Psoas muscle (tissue), 8 donors: ENCODE data around the gene NEIL1. TPM values are rescaled to one million over a fixed set of nuclear protein-coding genes. Genes with fewer than 3 reads are reported as not detected.

Experiments used
- ATAC-seq, 4 donors: fragments of 200-7000 bp; cut with Tn5 transposase; one replicate each; pipeline ENCODE4 v1.9.1; 2020; ENCODE audit warnings: moderate library complexity in 3 of 4, mild to moderate bottlenecking in 2 of 4
- DNase-seq, 2 donors: peaks; one replicate each; pipeline ENCODE4 v3.0.0-alpha.2; 2020
- H3K27ac ChIP-seq: fragments of 200-600 bp; one replicate; pipeline ENCODE4 v1.8.0; 2022
- H3K27me3 ChIP-seq, 3 donors: fragments of 200-600 bp in 1 of 3; one replicate each; pipeline versions ENCODE4 v1.6.1 to v1.8.0; 2013 to 2022; ENCODE audit warnings: low read length in 2 of 3, mild to moderate bottlenecking in 2 of 3, moderate library complexity in 1 of 3; ENCODE audit not compliant: insufficient read depth in 3 of 3
- H3K36me3 ChIP-seq, 2 donors: fragments of 200-600 bp in 1 of 2; one replicate each; pipeline versions ENCODE4 v1.6.1 to v1.8.0; 2013 to 2022; ENCODE audit warnings: low read depth in 1 of 2, mild to moderate bottlenecking in 1 of 2, moderate library complexity in 1 of 2; ENCODE audit not compliant: insufficient read depth in 1 of 2
- H3K4me1 ChIP-seq: fragments of 200-600 bp; one replicate; pipeline ENCODE4 v1.8.0; 2022
- H3K4me3 ChIP-seq: fragments of 200-600 bp; one replicate; pipeline ENCODE4 v1.8.0; 2022; ENCODE audit warnings: mild to moderate bottlenecking
- H3K9me3 ChIP-seq: fragments of 200-600 bp; one replicate; pipeline ENCODE4 v1.8.0; 2022
- WGBS, 3 donors: extraction: QIAGEN DNeasy Blood & Tissue Kit; methylation state at CpG; one replicate each; pipeline versions ENCODE4 v1.1.6 to v1.1.7; 2013; 5-methylcytosine and 5-hydroxymethylcytosine counted together
- intact Hi-C, 2 donors: fragments of 100-400 bp; cut with DNase I; formaldehyde crosslinking; loops; one replicate each; pipeline versions ENCODE4 v1.11.0 to v1.14.2; 2022
- polyA plus RNA-seq, 3 donors: library from polyadenylated mRNA; stranded (reverse); fragments of 200-250 nt; gene quantifications; one replicate each; pipeline ENCODE4 v1.2.3, GENCODE V29; 2013
- total RNA-seq, 4 donors: library from RNA; stranded (reverse); fragmentation: NEBNext Ultra II Directional in 2 of 4; extraction: Animal tissue kit (Norgen Biotek cat#: 25700) in 2 of 4; gene quantifications; one replicate each; pipeline versions ENCODE4 v1.2.1 to v1.2.4, GENCODE V29; 2021 to 2023
- TF ChIP-seq, protein P1 (sequence below): fragments of 200-600 bp; IDR thresholded peaks from one replicate; pipeline ENCODE4 v1.8.0; 2022; ENCODE audit warnings: antibody characterized with exemption
- donor health status: healthy with polysubstance abuse.
- donor health status: DM: no; HTN: no; CAD: no; lungs with moderate emphysema.
- donor health status: Bipolar disorder and iron deficiency.
- donor health status: healthy.
- donor health status: DM: yes; HTN: yes; CAD: no.
- donor health status: DM: no; HTN: no; CAD: no.
- donor health status: DM: no; HTN: no; CAD: no.
- donor health status: DM: yes; HTN: yes; CAD: no.

NEIL1 gene
- total and polyA plus RNA-seq, 7 donors, result 3.2 to 11.3 (median 4.4) TPM

DNA sequence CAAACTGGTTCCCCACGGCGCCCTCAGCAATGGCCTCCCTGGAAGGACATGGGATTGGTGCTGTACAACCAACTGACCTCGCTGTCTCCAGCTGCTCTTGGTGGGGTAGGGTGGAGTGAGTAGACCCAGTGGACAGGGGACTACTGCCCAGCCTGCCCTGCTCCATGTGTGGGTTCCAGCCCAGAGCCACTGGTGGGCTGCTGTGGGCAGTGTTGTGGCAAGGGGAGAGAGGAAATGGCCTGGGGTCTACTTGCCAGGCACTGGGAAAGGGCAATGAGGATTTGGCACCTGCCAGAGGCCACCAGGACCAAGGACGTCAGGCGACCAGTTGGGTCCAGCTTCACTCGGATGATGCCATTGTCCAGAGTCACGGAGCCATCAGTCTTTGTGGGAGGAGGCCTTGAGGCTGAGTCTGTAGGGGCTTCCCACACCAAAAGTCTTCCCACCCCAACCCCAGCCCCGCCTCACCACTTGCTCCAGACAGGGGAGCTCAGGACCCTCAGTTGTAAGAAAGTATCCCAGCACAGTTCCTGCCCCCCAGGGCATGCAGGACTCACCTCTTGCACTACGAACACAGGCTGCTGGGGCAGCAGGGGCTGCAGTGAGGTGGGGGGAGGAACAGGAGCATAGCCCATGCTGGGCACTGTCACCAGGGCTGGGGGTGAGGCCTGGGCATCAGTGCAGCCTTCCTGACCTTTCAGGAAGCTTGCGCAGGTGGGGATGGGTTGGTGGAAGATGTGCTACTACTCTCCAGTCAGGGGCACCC is 12.1 kb downstream of the NEIL1 start:
- no peak overlapping the region for H3K4me3 ChIP-seq
- H3K9me3 ChIP-seq, result no peaks in the 10 kb centered on the region
- no peaks in the 10 kb centered on the region for H3K27me3 ChIP-seq
- no peaks in the 10 kb centered on the region for H3K4me1 ChIP-seq
- H3K27ac ChIP-seq, result no peak overlapping the region
- intact Hi-C loops, result no loop called here
- DNase-seq (no peak), ATAC-seq (no peak)
- TF ChIP-seq, protein P1, sequence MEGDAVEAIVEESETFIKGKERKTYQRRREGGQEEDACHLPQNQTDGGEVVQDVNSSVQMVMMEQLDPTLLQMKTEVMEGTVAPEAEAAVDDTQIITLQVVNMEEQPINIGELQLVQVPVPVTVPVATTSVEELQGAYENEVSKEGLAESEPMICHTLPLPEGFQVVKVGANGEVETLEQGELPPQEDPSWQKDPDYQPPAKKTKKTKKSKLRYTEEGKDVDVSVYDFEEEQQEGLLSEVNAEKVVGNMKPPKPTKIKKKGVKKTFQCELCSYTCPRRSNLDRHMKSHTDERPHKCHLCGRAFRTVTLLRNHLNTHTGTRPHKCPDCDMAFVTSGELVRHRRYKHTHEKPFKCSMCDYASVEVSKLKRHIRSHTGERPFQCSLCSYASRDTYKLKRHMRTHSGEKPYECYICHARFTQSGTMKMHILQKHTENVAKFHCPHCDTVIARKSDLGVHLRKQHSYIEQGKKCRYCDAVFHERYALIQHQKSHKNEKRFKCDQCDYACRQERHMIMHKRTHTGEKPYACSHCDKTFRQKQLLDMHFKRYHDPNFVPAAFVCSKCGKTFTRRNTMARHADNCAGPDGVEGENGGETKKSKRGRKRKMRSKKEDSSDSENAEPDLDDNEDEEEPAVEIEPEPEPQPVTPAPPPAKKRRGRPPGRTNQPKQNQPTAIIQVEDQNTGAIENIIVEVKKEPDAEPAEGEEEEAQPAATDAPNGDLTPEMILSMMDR, result no peak
- H3K36me3 ChIP-seq, result peaks cover 11 to 94% of the 10 kb centered on the region in 2 donors
- 90 to 93% (median 91%) methylated on average over 10 of the region's 10 CpGs for WGBS, 3 donors

DNA sequence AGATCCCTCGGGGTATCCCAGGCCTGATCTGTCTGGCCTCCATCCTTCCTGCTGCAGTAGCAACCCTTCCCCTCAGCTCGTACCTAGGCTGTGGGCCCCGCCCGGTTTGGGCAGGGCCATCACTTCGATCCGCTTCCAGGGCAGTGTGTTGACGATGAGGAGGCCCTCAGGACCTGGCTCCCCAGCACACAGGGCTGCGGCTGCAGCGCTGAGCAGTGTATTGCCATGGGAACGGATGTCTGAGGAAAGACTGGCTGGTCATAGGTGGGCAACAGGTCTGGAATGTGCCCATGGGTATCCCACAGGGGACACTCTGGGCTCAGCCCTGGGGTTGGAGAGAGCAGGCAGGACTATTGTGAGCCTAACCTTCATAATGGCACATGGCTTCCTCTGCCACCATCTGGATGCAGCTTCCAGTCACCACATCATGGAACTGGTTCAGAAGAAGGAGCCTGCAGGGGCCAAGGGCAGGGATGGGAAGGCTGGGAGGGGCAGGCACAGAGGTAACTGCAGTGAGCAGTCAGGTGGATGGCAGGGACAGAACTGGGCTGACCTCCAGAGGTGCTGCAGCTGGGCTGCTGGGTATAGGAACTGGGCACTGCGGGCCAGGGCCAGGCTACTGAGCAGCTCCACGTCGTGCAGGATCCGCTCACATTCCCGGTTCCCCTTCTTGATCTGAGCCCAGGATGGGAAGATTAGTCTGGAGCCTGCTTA is 12.9 kb downstream of the NEIL1 start:
- intact Hi-C loops, result loop anchor here in 1 of 2 donors (10.0 kb wide), 1 partner anchor 265 kb away; the partner anchor contains the start of gene SNUPN

DNA sequence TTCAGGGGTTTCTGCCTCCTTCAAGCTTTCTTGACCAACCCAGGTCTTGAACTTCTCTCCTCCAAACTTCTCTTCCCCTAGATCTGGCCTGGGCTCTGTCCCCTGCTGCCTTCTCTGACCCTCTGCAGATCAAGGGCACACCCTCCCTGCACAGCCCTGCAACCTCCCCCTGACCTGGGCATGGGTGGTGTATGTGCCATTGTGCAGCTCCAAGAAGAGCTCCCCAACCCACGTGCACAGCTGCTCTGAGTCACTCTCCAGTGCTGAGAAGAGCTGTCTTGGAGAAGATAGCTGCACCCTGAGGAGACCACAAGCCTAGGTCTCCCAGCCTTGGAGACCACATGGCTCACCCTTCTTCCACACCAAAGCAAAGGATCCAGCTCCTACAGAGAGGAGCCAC is 13.6 kb downstream of the NEIL1 start:
- H3K27me3 ChIP-seq, result no peaks in the 10 kb centered on the region
- TF ChIP-seq, protein P1, result no peak
- 57 to 71% (median 65%) methylated on average over 1 of the region's 1 CpG for WGBS, 3 donors
- intact Hi-C loops, result loop anchor here in 1 of 2 donors (10.0 kb wide), 1 partner anchor 264 kb away; the partner anchor contains the start of gene SNUPN
- no peak for ATAC-seq
- no peak for DNase-seq
- H3K4me3 ChIP-seq, result no peak overlapping the region
- H3K27ac ChIP-seq, result no peak overlapping the region
- no peaks in the 10 kb centered on the region for H3K4me1 ChIP-seq
- no peaks in the 10 kb centered on the region for H3K9me3 ChIP-seq
- peaks cover 11 to 100% of the 10 kb centered on the region in 2 donors for H3K36me3 ChIP-seq

More for the DNA sequence above, 12.9 kb downstream of the NEIL1 start:
- TF ChIP-seq, protein P1, result no peak
- H3K4me3 ChIP-seq, result no peak overlapping the region
- H3K27ac ChIP-seq, result no peak overlapping the region
- 86 to 89% (median 89%) methylated on average over 15 of the region's 15 CpGs for WGBS, 3 donors
- H3K4me1 ChIP-seq, result no peaks in the 10 kb centered on the region
- no peak for DNase-seq
- no peaks in the 10 kb centered on the region for H3K9me3 ChIP-seq
- peaks cover 11 to 100% of the 10 kb centered on the region in 2 donors for H3K36me3 ChIP-seq
- H3K27me3 ChIP-seq, result no peaks in the 10 kb centered on the region
- no peak for ATAC-seq

DNA sequence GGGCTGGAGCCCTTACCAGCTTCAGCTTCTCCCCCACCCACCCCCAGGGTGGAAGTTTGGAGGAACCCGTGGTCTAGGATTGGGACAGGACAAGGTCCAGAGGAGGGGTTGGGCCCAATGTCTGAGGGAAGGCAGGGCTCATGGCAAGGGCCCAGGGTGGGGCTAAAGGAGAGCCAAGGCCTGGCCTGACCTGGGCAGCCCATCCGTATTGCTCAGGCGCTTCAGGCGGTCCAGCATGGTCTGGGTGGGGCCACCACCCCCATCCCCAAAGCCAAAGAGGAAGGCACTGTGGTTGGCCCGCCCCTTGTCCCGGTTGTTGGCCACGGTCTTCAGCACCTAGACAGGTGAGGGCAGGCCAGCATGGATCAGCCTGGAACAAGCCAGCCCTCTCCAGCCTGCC is 14.0 kb downstream of the NEIL1 start:
- TF ChIP-seq, protein P1, result no peak
- intact Hi-C loops, result loop anchor here in 1 of 2 donors (10.0 kb wide), 1 partner anchor 264 kb away; the partner anchor contains the start of gene SNUPN
- Histone ChIP-seq H3K9me3 (no peaks in the 10 kb centered on the region), H3K4me3 (no peak overlapping the region), H3K4me1 (no peaks in the 10 kb centered on the region), H3K36me3 (peaks cover 9 to 100% of the 10 kb centered on the region in 2 donors), H3K27me3 (no peaks in the 10 kb centered on the region), H3K27ac (no peak overlapping the region)
- DNase-seq, result peak in 1 of 2 donors; percentile 52
- 85 to 93% (median 87%) methylated on average over 4 to 7 of the region's 7 CpGs for WGBS, 3 donors
- no peak for ATAC-seq
